Motor neuron (in vitro differentiated cells): ENCODE measurements around the gene UCHL5. TPM values are rescaled to one million over a fixed set of nuclear protein-coding genes. Genes with fewer than 3 reads are reported as not detected.

Source experiments
- ATAC-seq, 8 experiments: fragments of 200-7000 bp; cut with Tn5 transposase; replicated peaks in 6 of 8; 2 replicates each; pipeline ENCODE4 v1.8.0; 2021; ENCODE audit warnings: mild to moderate bottlenecking in 8 of 8, moderate library complexity in 8 of 8
- H3K27ac ChIP-seq, 2 donors: fragments of 250-450 bp; sonication (Bioruptor Pico); 2 replicates each; pipeline ENCODE4 v1.9.0; 2021; ENCODE audit warnings: antibody characterized with exemption in 2 of 2, mild to moderate bottlenecking in 2 of 2, moderate library complexity in 1 of 2
- H3K4me1 ChIP-seq, 2 donors: fragments of 250-450 bp; sonication (Bioruptor Pico); replicated peaks in 1 of 2; 2 replicates each; pipeline ENCODE4 v1.6.1; 2021; ENCODE audit warnings: antibody characterized with exemption in 2 of 2, mild to moderate bottlenecking in 2 of 2, moderate library complexity in 1 of 2
- H3K4me3 ChIP-seq, 5 donors: fragments of 250-450 bp; sonication (Bioruptor Pico); 2 replicates each; pipeline ENCODE4 v1.9.0; 2021; ENCODE audit warnings: antibody characterized with exemption in 5 of 5, mild to moderate bottlenecking in 5 of 5, moderate library complexity in 4 of 5
- WGBS, 10 experiments: fragments of 450-650 bp; shearing (Covaris generic); methylation state at CpG; one replicate each; pipeline ENCODE4 v1.0.0; 2022; 5-methylcytosine and 5-hydroxymethylcytosine counted together
- in situ Hi-C, 9 experiments: fragments of 400-800 bp; cut with MboI; loops; one replicate each; pipeline ENCODE4 v1.15.0; 2021; ENCODE audit warnings: low sequenced_read_pairs in 9 of 9, low pct_unique_long_range_greater_than_20kb in 2 of 9; ENCODE audit not compliant: unreplicated experiment in 9 of 9
- total RNA-seq, 8 experiments: library from RNA; unstranded; fragments of 300-600 nt; gene quantifications; 2 replicates each; pipeline versions ENCODE4 v1.2.3 to v1.2.4, GENCODE V29; 2022

UCHL5 gene
- total RNA-seq, 8 experiments from 2014 or later = 24.7 to 79.2 (median 57.1) TPM

DNA sequence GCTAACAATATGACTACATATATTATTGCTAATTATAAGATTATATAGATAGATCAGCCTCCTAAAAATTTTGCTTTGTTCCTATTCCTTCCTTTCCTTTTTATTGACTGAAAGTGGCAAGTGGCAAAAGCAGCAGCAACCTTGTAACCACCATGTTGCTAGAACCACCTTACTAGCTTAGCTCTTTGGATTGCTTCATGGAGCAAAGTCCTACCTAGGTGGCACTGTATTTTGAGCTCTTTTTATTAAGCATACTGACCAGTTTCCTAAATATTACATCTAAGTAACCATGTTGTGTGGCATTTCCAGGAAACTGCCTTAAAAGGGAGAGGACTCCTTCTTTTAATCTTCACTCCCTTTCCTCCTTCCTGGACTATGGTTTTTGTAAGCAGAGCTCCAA, 90.8 kb downstream of the UCHL5 start:
- Histone ChIP-seq H3K4me1 (no peaks in the 10 kb centered on the region), H3K27ac (no peak overlapping the region), H3K4me3 (no peak overlapping the region)
- in situ Hi-C loops = no loop called here
- no peak for ATAC-seq

DNA sequence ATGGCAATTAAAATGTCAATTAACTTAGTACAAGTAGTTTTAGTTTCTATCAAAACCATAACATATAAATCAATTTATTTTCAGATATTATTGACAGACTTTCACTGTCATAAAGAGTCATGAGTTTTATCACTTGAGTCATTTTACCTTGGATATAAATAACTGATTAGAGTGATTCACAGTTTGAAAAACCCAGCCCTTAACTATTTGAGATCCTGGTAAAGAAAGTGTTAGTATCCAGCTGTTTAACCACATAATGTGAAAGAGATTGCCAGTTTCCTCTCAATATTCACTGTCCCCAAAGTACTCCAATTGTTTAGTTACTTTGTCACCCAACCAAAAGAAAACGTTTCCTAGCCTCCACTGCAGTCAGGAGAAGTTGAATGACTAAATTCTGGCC, 91.3 kb downstream of the UCHL5 start:
- WGBS, 10 experiments = 13 to 88% (median 25%) methylated on average over 1 of the region's 1 CpG; no CpG with 5 or more reads in 4 of the 10 experiments

DNA sequence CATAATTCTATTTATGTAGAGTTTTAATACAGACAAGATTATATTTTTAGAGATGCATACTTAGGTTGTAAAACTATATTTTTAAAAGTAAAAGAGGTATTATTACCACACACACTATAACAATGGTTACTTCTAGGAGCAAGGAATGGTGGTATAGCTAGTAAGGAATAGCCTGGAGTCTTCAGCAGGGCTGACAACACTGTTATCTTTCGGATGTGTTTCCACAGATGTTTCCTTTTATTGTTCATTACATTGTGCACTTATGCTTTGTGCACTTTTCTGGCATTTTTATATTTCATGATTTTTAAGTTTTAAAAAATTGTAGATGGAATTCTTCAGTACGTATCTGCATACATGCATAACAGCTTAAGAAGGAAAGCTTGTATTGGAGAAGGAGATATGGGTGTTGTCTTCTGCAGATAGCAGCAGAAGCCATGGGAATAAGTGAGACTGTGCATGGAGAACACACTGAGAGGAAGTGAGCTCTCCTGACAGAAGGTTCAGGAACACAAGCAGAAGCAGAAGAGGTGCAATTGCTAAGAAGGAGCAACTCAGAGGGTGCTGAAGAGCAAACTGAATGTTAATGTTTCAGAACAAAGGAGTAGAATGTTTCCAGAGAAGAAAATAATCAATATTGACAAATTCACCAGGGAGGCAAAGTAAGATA, 91.8 kb downstream of the UCHL5 start:
- WGBS, 10 experiments = 70 to 100% (median 94%) methylated on average over 1 to 2 of the region's 2 CpGs
- no peak overlapping the region for H3K4me3 ChIP-seq
- ATAC-seq = peak in 1 of 8 experiments; percentile 27

More for the DNA sequence above, 91.3 kb downstream of the UCHL5 start:
- in situ Hi-C loops = no loop called here
- H3K4me1 ChIP-seq = no peaks in the 10 kb centered on the region
- H3K4me3 ChIP-seq = no peak overlapping the region
- H3K27ac ChIP-seq = no peak overlapping the region
- peak in 2 of 8 experiments; percentile 48 to 51 for ATAC-seq

DNA sequence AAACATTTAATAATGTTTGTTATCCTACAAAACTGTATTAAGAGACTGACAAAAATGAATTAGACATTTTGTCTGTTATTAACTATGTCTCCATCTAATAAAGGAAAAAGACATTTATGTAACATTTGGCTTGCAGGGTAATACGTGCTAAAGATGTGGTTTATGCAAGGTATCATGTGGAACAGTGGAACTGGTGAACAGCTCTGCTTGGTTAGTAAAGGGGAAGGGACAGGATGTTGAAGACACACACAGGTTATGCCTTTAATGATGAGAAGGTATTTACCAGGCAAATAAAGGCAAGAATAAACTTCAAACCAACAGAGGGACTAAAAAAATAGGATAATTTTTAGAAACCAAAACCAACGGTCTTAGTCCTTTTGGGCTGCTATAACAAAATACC, 93.1 kb downstream of the UCHL5 start:
- 72 to 100% (median 91%) methylated on average over 1 to 2 of the region's 2 CpGs for WGBS, 10 experiments
- ATAC-seq = no peak
- Histone ChIP-seq H3K4me1 (no peaks in the 10 kb centered on the region), H3K4me3 (no peak overlapping the region), H3K27ac (no peak overlapping the region)
- in situ Hi-C loops = no loop called here

More for the DNA sequence above, 91.8 kb downstream of the UCHL5 start:
- Histone ChIP-seq H3K27ac (no peak overlapping the region), H3K4me1 (no peaks in the 10 kb centered on the region)
- in situ Hi-C loops = no loop called here

DNA sequence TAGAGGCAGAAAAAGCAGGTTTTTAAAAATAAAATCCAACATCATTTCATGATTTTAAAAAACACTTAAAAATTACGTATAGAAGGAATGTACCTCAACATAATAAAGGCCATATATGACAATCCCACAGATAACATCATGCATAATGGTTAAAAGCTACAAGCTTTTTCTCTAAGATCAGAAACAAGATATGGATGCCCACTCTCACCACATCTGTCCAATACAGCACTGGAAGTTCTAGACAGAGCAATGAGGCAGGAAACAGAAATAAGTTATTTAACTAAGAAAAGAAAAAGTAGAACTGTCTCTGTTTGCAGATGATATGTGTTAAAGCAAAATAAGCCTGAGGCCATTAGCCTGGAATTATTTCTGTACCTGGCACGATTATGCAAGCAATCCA, 96.3 kb downstream of the UCHL5 start:
- in situ Hi-C loops = no loop called here
- no peak for ATAC-seq

More for the DNA sequence above, 96.3 kb downstream of the UCHL5 start:
- 46 to 100% (median 87%) methylated on average over 1 to 2 of the region's 2 CpGs for WGBS, 10 experiments
- Histone ChIP-seq H3K4me3 (no peak overlapping the region), H3K27ac (no peak overlapping the region), H3K4me1 (no peaks in the 10 kb centered on the region)

Other genes with a start within 250 kb of the UCHL5 start
- 100 to 1,000 TPM in 5 of 8 experiments, 10 to 100 TPM in 3; 69.7 to 177 (median 156) TPM for gene RO60, start 252 bp upstream of the UCHL5 start, total RNA-seq
- gene GLRX2, start 46.1 kb upstream of the UCHL5 start, total RNA-seq = 10 to 100 TPM; 11.6 to 30.2 (median 17.0) TPM
- 10 to 100 TPM; 18.6 to 44.8 (median 26.3) TPM for gene CDC73, start 62.7 kb upstream of the UCHL5 start, total RNA-seq
- 10 to 100 TPM in 5 of 8 experiments, 1 to 10 TPM in 3; 2.4 to 27.0 (median 15.9) TPM for gene B3GALT2, start 127.3 kb upstream of the UCHL5 start, total RNA-seq